NCI-H2107 treated with DMSO at 0.1 percent for 48 hours (cell line): Measurements from ENCODE around the gene PTRH2.

ENCODE experiments used
- DNase-seq: peaks from one replicate; lab custom pipeline; 2025; ENCODE audit not compliant: unreplicated experiment; lab: John Stamatoyannopoulos, UW

PTRH2 gene

GRCh38 chr17:59722623-59723022 lies 15.4 kb upstream of the PTRH2 start:
- no peak for DNase-seq

DNA sequence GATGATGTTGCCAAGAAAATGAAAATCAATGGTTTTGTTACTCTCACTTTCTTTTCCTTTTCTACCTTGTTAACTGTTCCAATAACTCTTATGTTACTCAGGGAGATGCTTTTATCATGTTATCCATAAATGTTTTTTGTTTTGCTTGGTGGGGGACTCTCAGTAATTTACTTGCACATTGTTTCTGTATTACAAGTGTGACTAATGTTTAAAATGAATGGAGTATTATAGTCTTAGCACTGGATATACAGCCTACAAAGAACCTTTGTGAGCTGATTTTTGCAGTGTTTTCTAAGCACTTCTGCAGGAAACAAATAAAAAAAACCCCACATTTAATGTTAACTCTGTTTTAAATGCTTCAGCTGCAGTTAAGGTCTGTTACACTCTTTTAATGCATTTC lies 12.3 kb upstream of the PTRH2 start:
- DNase-seq, result no peak

GRCh38 chr17:59716427-59716826 lies 9.2 kb upstream of the PTRH2 start:
- no peak for DNase-seq

DNA sequence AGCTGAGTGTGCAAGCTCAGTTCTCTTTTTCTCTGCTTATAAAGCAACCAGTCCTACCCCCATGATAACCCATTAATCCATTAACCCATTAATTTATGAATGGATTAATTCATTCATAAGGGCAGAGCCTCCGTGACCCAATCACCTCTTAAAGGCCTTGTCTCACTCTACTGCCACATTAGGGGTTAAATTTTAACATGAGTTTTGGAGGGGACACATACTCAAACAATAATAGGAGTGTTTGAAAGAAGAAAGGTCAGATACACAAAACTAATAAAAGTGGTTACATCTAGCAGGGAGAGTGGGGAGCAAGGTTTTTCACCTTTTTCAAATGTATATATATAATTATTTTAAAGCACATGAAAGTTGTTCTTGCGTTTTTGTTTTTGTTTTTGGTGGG lies 7.0 kb upstream of the PTRH2 start:
- no peak for DNase-seq

DNA sequence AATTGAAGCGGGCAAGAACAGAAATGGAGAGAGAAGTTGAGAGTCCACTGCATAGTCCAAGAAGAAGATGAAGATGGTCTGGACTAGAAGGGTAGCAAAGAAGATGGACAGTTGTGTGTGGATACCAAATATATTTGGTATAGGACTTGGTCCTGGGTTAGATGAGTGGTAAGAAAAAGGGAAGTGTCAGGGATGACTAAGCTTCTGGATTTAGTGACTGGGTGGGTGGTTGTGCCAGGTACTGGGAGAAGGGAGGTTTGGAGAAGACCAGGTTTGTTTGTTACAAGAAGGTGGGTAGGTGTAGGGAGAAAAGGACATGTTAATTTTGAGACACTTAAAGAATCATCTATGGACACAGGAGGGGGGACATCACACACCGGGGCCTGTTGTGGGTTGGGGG lies 5.6 kb upstream of the PTRH2 start:
- no peak for DNase-seq

DNA sequence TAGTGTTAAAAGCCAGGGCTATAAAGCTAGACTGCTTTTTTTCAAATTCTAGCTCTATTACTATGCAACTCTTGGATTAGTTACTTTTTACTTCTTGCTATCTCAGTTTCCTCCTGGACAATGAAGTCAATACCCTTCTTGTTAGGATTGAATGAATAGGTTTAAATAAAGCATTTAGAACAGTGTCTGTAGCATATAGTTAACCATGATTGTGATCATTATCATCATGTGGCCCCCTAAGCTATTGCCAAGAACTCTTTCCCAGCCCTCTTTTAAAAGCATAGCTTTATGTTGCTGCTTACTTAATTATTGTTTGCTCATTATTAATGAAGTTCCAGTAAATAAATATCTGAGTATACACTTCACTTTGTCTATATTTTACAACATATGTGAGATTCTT lies 4.7 kb upstream of the PTRH2 start:
- DNase-seq, result no peak

- DNase-seq, result no peak
These were observed 771 bp upstream of the PTRH2 start for GRCh38 chr17:59707971-59708430.

DNA sequence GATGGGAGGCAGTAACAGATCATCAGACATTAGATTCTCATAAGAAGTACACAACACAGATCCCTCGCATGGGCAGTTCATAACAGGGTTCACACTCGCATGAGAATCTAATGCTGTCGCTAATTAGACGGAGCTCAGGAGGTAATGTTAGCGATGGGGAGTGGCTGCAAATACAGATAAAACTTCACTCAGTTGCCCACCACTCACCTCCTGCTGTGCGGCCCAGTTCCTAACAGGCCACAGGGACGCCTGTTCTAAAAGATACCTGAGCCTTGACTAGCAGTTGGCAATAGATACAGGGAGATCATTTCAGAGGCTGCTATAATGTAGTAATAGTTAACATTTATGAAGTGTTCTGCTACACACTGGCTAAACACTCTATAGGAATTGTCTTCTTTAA lies 4.9 kb downstream of the PTRH2 start:
- DNase-seq, result no peak

DNA sequence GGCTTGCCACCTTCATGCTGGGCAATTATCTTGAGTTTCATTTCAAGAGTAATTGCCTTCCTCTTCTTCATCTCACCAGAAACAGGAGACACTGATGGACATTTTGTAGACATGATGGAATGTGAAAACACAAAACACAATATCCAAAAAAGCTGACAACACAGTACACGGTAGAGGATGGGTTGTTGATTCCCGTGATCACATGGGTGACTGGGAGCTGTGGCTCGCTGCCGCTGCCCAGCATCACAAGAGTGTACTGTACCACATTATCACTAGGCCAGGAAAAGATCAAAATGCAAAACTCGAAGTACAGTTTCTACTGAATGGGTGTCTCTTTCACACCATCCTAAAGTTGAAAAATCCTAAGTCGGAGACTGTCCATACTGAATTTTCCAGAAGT lies 7.4 kb downstream of the PTRH2 start:
- DNase-seq, result no peak

DNA sequence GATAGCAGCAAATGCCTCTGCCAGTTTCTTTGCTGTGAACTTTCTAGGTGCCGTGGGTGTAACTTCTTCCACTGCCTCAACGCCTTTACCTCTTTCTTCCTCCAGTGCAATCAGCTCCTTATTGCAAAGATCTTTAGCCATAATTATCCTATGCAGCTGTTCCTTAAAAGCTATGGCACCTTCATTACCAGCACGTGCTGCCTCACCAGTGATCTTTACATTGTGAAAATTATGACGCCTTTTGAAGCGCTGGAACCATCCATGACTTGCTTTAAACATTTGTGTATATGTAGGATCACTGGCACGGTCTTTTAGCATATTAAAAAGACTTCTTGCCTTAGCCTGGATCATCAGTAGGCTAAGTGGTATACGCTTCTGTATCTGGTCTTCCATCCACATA lies 8.0 kb downstream of the PTRH2 start:
- DNase-seq, result no peak

DNA sequence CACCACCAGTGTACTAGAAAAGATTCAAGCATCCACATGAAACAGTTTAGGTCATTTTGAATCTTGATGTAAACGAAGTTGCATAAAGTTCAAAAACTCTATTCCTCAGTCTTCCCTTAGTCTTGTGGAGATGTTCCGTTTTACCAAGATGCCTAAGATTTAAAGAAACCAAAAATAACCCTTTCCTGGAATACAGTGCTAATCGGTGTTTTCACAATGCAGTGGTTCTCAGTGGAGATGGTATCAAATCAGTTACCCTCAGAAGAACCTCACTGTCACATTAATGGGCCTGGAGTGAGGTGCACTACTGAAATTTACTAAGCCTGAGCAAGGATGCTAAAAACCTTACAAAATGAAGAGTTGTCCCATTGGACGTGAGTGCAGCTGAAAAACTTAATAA lies 9.1 kb downstream of the PTRH2 start:
- DNase-seq, result no peak

- DNase-seq, result no peak
These were observed 10.4 kb downstream of the PTRH2 start for GRCh38 chr17:59696682-59697277.

DNA sequence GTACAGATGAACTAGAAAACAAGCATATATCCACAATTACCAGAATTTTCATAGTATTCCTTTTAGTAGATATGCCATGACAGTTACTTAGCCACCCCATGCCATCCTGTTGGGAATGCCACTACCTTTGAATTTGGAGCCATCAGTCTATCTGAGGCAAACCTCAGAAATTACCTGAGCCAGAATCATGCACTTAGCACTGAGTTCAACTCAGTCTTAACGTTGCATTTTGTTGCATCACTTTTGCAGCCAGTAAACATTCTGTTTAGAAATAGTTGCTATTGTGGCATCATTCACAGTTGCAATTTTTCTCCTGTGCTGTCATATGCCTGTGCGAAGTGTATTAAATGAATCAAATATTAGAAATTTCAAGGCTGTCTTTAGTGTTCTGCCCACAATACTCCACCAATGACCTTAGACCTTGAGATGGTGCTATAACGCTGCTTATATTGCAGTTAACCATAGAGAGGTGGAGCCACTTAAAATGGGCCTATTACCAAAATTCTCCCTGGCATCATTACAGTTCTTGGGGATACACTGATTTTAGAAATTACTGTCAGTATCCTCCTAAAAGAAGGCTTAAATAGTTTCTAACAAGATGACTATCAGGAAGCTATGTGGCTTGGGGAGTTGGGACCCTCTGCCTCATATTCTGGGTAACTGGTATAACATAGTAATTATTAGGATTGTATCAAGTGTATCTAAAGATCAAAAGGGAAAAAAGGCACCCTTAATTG lies 11.1 kb downstream of the PTRH2 start:
- no peak for DNase-seq

GRCh38 chr17:59694344-59694743 lies 12.9 kb downstream of the PTRH2 start:
- no peak for DNase-seq

GRCh38 chr17:59693582-59693981 lies 13.6 kb downstream of the PTRH2 start:
- no peak for DNase-seq

DNA sequence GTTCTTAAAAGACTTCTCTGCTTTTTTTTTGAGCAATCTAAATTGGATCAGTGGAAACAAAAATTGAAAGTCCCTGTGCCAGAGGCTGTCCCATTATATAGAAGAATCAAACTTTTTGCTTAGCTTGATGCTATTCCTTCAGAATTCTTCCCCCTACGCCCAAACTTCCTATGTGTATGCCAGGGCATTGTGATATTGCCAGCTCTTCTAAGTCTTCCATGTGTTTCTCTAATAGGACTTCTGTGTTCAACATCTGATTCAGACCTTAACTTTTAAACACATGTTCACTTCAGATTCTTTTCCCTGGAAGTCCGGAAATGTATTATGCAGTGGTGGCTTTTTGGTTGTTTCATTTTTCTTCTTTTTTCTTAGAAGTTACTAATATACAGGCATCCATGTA lies 18.7 kb downstream of the PTRH2 start:
- no peak for DNase-seq

DNA sequence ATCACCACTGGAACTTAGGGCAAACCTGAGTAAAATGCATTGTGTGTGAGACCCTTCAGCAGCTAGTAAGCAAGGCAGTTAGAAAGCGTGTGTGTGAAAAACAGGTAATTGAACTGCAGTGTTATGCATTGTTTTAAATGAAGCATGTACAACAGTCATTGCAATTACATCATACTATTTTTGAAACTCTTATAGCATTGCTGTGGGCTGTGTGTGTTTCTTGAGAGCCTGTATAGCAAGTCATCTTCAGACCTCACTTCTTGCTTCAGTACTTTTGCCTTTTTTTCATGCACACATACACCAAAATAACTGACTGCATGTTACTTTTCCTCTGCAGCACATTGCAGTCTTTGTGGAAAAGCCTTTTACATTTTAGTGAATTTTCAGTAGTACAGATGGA lies 19.2 kb downstream of the PTRH2 start:
- no peak for DNase-seq

DNA sequence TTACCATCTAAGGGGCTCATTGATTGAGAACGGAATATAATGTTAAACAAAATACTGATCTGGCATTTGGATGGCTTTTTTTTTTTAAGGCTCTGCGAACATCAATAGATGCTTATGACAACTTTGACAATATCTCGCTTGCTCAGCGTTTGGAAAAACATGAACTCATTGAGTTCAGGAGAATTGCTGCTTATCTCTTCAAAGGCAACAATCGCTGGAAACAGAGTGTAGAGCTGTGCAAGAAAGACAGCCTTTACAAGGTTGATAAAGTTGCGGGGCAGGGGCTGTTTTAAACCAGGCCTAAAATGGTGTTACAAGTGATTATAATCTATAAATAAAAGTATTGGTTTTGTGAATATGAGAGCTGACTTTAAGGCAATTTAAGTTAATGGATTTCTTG lies 22.3 kb downstream of the PTRH2 start:
- no peak for DNase-seq

GRCh38 chr17:59683283-59683682 lies 23.9 kb downstream of the PTRH2 start:
- DNase-seq, result no peak

DNA sequence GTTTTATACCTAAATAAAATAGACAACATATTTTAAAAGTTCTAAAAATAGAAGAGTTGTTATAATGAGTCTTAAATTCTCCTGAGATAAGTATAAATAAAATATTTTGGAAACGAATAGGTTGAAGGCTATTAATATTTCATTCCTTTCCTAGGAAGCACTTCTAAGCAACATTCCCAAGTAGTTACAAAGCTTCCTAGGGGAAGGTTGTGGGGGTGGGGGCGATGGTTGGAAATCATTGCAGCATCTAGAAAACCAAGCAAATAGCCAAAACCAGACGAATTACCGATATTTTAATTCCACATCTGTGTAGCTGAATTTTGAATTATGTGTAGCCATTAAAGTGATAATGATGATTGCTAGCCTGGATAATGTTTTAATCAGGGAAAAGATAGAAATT lies 26.9 kb downstream of the PTRH2 start:
- DNase-seq, result no peak

- no peak for DNase-seq
These were observed 28.3 kb downstream of the PTRH2 start for GRCh38 chr17:59678918-59679317.

GRCh38 chr17:59676716-59677115 lies 30.5 kb downstream of the PTRH2 start:
- no peak for DNase-seq

DNA sequence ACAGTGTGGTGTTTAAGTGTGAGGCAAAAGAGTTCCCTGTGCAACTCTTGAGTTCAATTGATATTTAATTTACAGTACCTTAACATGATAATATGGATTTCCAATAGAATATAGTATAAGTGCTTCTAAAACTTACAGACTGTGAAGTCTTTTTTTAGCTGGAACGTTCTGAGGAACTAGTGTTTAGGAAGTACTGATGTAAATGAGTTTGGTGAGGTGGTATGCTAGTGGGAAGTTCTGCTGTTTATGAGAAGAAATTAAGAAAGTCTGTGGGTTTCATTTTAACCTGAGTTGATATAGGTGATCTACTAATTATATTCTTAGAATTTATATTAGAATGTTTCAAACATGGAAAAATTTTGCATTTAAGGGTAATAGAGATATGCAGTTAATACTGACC lies 32.0 kb downstream of the PTRH2 start:
- no peak for DNase-seq
